Activated effector memory CD4-positive, alpha-beta T cell treated with anti-CD3 and anti-CD28 coated beads, Interleukin-2, amount 50 U/mL, for 16 hours (primary cell): ENCODE results near the gene EXOC1.
A peak's percentile ranks its signal among the peaks of the same experiment; 100 is the strongest.
"Not testable (repeated sequence)": the region's sequence is repeated elsewhere in the genome, so short reads cannot be mapped to it uniquely, and the experiment has no call there.

Source experiments
- DNase-seq: peaks from one replicate; pipeline ENCODE4 v3.0.0-alpha.2; 2020

The EXOC1 gene, protein sequence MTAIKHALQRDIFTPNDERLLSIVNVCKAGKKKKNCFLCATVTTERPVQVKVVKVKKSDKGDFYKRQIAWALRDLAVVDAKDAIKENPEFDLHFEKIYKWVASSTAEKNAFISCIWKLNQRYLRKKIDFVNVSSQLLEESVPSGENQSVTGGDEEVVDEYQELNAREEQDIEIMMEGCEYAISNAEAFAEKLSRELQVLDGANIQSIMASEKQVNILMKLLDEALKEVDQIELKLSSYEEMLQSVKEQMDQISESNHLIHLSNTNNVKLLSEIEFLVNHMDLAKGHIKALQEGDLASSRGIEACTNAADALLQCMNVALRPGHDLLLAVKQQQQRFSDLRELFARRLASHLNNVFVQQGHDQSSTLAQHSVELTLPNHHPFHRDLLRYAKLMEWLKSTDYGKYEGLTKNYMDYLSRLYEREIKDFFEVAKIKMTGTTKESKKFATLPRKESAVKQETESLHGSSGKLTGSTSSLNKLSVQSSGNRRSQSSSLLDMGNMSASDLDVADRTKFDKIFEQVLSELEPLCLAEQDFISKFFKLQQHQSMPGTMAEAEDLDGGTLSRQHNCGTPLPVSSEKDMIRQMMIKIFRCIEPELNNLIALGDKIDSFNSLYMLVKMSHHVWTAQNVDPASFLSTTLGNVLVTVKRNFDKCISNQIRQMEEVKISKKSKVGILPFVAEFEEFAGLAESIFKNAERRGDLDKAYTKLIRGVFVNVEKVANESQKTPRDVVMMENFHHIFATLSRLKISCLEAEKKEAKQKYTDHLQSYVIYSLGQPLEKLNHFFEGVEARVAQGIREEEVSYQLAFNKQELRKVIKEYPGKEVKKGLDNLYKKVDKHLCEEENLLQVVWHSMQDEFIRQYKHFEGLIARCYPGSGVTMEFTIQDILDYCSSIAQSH

GRCh38 chr4:55853484-55854046 is at the start of gene EXOC1:
Gene EXOC1, plus strand, starts transcription at chr4:55853648. Its CDS starts 4,676 bp downstream, at chr4:55858324.
- peak; percentile 99 for DNase-seq

DNA sequence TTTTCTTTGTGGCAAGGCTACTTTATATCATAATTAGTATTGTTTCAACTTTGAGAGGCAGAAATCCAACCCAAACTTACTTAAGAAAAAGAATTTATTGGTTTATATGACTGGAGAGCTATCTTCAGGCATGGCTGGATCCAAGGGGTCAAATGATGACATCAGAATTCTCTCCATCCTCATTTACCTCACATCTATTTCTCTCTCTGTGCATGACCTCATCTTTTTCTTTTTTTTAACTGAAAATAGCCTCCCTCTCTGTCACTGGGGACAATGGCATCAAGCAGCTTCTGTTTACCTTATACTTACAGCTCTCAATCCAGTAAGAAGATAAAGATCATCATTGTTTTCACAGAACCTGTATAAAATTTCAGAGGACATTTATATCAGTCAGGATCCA is 45.9 kb upstream of the EXOC1 start:
- no peak for DNase-seq

GRCh38 chr4:55808186-55808585 is 45.3 kb upstream of the EXOC1 start:
- DNase-seq: no peak

- DNase-seq: no peak
These were observed 44.8 kb upstream of the EXOC1 start for GRCh38 chr4:55808632-55809031.

DNA sequence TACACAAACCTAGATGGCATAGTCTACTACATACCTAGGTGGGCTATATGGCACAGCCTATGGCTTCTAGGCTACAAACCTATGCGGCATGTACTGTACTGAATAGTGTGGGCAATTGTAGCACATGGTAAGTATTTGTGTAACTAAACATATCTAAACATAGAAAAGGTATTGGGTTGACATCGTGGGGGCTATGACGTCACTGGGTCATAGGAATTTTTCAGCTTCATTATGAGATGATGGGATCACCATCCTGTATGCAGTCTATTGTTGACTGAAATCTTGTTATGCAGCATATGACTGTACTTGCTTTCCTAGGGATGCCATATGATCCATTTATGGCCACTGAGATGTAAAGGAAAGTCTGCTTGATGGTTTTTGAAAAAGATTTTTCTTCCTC is 35.8 kb upstream of the EXOC1 start:
- DNase-seq: no peak

DNA sequence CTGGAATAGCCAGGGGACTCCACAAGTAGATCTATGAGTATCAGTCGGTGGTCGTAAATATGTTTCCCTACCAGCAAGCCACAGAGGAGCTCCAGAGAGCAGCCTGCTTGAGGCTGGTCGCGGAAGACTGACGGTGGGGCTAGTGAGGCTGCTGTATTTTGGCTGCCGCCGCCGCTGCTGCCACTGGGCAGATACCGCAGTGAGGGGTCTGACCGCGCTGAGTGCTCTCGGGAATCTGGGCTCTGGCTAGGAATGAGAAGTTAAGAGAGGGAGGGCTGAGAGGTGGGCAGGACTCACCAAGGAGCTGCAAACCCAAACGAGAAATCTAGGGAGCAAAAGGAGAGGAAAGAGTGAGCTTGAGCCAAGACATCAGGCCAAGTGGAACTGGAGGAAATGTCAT is 33.8 kb upstream of the EXOC1 start, which contains the start of gene EXOC1L:
EXOC1L (plus strand) TSS at position 157 of the 400 bp plus-strand sequence; CDS start at position 394, 237 bp downstream.
- DNase-seq: no peak

- DNase-seq: no peak
These were observed 33.2 kb upstream of the EXOC1 start for GRCh38 chr4:55820279-55820678.

DNA sequence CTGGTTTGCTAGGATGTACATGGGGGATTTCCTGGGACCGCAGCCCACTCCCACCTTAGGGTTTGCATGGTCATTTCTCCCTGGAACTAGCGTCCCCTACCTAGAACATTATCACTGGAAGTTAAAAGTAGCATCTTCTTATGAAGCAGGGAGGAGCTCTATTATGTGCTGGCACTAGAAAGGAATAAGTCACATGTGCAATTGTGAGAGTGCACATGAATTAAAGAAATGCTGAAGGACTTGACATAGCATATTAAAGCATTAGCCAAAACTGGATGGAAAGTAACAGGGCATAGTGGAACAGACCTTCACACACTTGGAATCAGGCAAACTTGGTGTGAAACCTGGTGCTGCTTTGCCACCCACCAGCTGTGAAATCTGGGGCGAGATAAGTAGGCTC is 31.1 kb upstream of the EXOC1 start:
- no peak for DNase-seq

GRCh38 chr4:55824865-55825264 is 28.6 kb upstream of the EXOC1 start:
- DNase-seq: no peak

- DNase-seq: no peak
These were observed 26.5 kb upstream of the EXOC1 start for GRCh38 chr4:55826986-55827385.

GRCh38 chr4:55827582-55827981 is 25.9 kb upstream of the EXOC1 start:
- DNase-seq: no peak

DNA sequence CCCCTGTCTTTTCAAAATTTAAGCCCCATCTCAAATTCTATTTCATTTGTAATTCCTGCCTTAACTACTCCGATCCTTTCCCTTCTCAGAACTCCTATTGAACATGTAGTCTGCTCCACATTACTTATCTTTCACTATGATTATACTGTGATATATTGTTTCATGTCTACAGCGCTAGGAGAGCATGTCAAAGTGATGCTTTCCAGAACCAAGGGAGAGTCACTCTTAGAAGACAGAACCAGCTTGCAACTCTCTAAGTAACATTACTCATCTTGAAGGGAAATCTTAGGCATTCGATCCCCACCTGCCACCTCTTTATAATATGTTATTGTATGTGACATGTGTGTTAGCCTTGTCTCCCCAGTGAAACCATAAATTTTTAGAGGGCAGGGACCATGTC is 23.4 kb upstream of the EXOC1 start:
- no peak for DNase-seq

- no peak for DNase-seq
These were observed 22.7 kb upstream of the EXOC1 start for GRCh38 chr4:55830716-55831115.

DNA sequence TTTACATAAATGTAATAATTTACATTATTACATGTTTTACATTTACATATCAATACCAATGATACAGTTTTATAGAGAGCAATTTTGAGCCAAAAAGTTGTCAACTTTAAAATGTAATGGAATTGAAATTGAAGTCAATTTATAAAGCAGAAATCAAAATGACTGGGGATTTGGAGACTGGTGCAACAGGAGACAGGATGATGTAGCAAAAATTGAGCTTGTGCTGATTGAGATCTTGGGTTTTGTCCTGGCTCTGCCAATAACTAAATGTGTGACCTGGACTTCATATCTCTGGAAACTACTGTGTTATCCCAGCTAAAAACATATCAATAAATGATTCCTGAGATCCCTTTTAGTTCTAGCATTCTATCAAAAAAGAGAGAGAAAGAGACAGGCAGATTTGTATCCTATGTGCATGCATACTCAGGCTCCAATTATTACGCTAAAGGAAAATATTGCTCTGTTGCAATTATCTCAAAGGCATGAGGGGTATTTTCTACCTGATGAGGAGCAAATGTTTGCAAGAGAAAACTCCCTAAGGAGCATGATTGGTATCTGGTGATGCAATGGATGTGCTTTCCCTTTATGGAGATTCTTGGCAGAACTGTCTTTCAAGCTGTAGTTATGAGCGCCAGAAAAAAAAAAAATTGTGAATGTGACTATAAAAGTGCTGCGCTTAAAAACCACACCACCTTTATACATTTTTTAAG is 19.2 kb upstream of the EXOC1 start:
- DNase-seq: no peak

DNA sequence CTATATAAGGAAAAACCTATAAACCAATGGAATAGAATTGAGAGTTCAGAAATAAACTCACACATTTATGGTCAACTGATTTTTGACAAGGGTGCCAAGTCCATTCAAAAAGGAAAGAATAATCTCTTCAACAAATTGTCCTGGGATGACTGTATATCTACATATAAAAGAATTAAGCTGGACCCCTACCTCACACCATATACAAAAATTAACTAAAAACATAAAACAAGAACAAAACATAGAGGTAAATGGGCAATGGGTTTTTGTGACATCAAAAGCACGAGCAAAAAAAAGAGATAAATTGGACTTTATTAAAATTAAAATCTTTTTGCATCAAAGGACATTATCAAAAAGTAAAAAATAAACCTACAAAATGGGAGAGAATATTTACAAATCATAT is 15.5 kb upstream of the EXOC1 start:
- no peak for DNase-seq

DNA sequence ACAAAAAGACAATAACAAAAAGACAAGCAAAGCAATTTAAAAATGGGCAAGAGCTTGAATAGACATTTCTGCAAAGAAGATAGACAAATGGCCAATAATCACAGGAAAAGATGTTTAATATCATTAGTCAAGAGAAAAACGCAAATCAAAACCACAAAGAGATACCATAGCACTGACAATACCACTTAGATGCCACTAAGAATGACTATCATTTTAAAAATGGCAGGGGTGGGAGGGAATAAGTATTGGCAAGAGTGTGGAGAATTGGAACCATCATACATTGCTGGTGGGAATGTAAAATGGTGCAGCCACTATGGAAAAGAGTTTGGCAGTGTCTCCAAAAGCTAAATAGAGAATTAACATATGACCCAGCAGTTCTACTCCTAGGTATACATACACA is 15.1 kb upstream of the EXOC1 start:
- no peak for DNase-seq

DNA sequence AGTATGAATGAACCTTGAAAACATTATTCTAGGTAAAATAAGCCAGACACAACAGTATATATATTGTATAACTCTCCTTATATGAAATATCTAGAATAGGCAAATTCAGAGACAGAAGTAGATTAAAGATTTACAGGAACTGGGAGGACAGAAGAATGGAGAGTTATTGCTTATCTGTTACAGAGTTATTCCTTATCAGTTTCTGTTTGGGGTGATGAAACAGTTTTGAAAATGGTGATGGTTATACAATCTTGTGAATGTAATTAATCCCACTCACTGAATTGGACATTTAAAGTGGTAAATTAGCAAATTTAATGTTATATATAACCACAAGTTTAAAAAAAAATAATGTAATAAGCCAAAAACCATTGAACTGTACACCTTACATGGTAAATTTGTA is 14.5 kb upstream of the EXOC1 start:
- no peak for DNase-seq

- no peak for DNase-seq
These were observed 12.5 kb upstream of the EXOC1 start for GRCh38 chr4:55840956-55841355.

DNA sequence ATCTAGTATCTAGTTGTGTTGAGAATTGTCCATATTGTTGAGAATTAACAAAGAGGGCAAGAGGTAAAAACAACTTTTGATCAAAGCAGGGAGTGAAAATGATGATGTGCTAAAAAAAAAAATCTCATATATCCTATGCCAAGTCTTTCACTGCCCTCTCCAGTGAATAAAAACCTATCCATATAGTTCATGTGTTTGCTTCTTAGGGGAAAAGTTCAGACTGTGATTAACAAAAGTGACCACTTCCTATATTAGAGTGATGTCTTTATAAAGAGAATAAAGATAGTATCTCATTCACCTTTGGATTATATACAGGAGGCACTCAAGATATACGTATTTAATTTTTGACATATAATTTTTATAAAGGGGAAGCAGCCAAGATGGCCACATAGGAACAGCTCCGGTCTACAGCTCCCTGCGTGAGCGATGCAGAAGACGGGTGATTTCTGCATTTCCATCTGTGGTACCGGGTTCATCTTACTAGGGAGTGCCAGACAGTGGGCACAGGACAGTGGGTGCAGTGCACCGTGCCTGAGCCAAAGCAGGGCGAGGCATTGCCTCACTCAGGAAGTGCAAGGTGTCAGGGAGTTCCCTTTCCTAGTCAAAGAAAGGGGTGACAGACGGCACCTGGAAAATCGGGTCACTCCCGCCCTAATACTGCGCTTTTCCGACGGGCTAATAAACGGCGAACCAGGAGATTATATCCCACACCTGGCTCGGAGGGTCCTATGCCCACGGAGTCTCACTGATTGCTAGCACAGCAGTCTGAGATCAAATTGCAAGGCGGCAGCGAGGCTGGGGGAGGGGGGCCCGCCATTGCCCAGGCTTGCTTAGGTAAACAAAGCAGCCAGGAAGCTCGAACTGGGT is 11.8 kb upstream of the EXOC1 start:
- not testable (repeated sequence) for DNase-seq

- not testable (repeated sequence) for DNase-seq
These were observed 11.1 kb upstream of the EXOC1 start for GRCh38 chr4:55842312-55842711.

GRCh38 chr4:55849724-55850123 is 3.7 kb upstream of the EXOC1 start:
- no peak for DNase-seq

- peak; percentile 66 for DNase-seq
These were observed 1.6 kb upstream of the EXOC1 start for GRCh38 chr4:55851885-55852284.
